ENCODE data around the gene TAF1C.

Gene TAF1C

DNA sequence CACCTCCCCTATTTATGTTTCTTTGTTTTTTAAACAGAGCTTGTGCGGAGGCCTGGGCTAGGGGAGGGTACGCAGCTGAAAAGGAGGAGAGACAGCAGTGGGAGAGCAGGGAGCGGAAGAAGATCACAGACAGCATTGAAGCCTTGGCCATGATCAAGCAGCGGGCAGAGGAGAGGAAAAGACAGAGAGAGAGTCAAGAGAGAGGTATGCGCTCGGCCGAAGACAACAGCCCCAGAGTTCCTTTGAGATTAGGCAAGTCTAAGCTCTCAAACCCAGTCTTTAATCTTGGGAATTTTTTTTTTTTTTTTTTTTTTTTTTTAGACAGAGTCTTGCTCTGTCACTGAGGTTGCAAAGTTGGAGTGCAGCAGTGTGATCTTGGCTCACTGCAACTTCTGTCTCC lies 21.1 kb downstream of the TAF1C start:
- no peaks in the 10 kb centered on the region for H3K27me3 ChIP-seq (ENCODE audit: insufficient read depth, low read length, poor library complexity, severe bottlenecking)
- H3K4me2 ChIP-seq (ENCODE audit: low read depth, low read length, poor library complexity, severe bottlenecking): no peak overlapping the region
- H3F3A ChIP-seq (ENCODE audit: low read depth): no peaks in the 10 kb centered on the region
- no peaks in the 10 kb centered on the region for H3K9me2 ChIP-seq (replicated peaks; ENCODE audit: low read depth, low read length)
- no peaks in the 10 kb centered on the region for H3K4me1 ChIP-seq (ENCODE audit: insufficient read depth, low read length, poor library complexity, severe bottlenecking)
- no peak for TF ChIP-seq EZH2phosphoT487 (IDR thresholded peaks at IDR 0.05; ENCODE audit: borderline replicate concordance)
- TF ChIP-seq, protein P1, sequence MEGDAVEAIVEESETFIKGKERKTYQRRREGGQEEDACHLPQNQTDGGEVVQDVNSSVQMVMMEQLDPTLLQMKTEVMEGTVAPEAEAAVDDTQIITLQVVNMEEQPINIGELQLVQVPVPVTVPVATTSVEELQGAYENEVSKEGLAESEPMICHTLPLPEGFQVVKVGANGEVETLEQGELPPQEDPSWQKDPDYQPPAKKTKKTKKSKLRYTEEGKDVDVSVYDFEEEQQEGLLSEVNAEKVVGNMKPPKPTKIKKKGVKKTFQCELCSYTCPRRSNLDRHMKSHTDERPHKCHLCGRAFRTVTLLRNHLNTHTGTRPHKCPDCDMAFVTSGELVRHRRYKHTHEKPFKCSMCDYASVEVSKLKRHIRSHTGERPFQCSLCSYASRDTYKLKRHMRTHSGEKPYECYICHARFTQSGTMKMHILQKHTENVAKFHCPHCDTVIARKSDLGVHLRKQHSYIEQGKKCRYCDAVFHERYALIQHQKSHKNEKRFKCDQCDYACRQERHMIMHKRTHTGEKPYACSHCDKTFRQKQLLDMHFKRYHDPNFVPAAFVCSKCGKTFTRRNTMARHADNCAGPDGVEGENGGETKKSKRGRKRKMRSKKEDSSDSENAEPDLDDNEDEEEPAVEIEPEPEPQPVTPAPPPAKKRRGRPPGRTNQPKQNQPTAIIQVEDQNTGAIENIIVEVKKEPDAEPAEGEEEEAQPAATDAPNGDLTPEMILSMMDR (conservative IDR thresholded peaks at IDR 0.05; ENCODE audit: low read length): no peak
- H3K36me3 ChIP-seq (ENCODE audit: insufficient read depth, low read length): no peaks in the 10 kb centered on the region
- H3K4me3 ChIP-seq (ENCODE audit: low read length, poor library complexity, severe bottlenecking): no peak overlapping the region
- H3K9me3 ChIP-seq (ENCODE audit: insufficient read depth, low read depth, low read length): no peaks in the 10 kb centered on the region
- H4K20me1 ChIP-seq (ENCODE audit: insufficient read depth, low read length, poor library complexity, severe bottlenecking): no peaks in the 10 kb centered on the region
- H3K79me2 ChIP-seq (ENCODE audit: insufficient read depth, low read length): no peaks in the 10 kb centered on the region
- no peak overlapping the region for H3K9ac ChIP-seq (ENCODE audit: low read depth, low read length, poor library complexity, severe bottlenecking)
- no peak overlapping the region for H2AFZ ChIP-seq (ENCODE audit: low read length)

DNA sequence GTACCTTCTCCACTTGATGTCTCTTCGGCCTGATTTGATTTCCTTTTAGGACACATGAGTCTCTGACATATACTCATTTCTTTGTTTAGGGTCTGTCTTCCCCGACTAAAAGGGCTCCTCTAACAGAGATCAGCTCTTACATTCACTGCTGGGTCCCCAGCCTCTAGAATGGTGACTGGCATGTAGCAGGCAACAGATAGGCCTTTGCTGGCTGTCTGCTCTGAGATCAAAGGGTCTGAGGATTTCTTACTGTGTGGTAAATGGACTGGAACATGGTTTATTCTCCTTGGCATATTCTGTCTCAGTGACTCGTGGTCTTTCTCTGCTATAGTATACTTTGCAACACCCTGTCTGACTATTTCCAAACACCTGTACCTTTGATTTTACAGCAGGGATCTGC lies 25.1 kb downstream of the TAF1C start:
- Histone ChIP-seq H4K20me1 (ENCODE audit: insufficient read depth, low read length, poor library complexity, severe bottlenecking) (no peaks in the 10 kb centered on the region), H3K36me3 (ENCODE audit: insufficient read depth, low read length) (no peaks in the 10 kb centered on the region), H3K4me3 (ENCODE audit: low read length, poor library complexity, severe bottlenecking) (no peak overlapping the region), H3F3A (ENCODE audit: low read depth) (no peaks in the 10 kb centered on the region), H3K9me2 (replicated peaks; ENCODE audit: low read depth, low read length) (no peaks in the 10 kb centered on the region), H3K9ac (ENCODE audit: low read depth, low read length, poor library complexity, severe bottlenecking) (no peak overlapping the region), H3K27me3 (ENCODE audit: insufficient read depth, low read length, poor library complexity, severe bottlenecking) (no peaks in the 10 kb centered on the region), H3K4me2 (ENCODE audit: low read depth, low read length, poor library complexity, severe bottlenecking) (no peak overlapping the region), H2AFZ (ENCODE audit: low read length) (no peak overlapping the region), H3K4me1 (ENCODE audit: insufficient read depth, low read length, poor library complexity, severe bottlenecking) (no peaks in the 10 kb centered on the region), H3K79me2 (ENCODE audit: insufficient read depth, low read length) (no peaks in the 10 kb centered on the region), H3K9me3 (ENCODE audit: insufficient read depth, low read depth, low read length) (no peaks in the 10 kb centered on the region)
- no peak for TF ChIP-seq EZH2phosphoT487 (IDR thresholded peaks at IDR 0.05; ENCODE audit: borderline replicate concordance)
- TF ChIP-seq, protein P1 (conservative IDR thresholded peaks at IDR 0.05; ENCODE audit: low read length): no peak

DNA sequence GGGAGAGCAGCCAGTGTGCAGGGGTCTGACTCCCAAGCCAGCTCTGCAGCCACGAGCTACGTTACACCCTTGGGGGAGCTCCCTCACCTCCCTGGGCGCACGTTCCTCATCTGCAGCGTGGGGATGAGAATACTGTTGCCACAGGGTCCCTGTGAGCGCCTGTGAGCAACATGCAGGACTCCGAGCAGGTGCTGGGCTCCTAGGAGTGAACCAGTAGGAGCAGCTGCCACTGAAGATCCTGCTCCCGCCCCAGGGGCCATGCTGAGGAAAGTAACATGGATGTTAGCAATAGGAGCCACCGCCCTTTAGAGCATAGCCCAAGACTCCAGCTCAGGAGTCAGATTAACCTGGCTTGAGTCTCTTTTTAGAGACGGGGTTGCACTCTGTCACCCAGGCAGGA lies 25.8 kb downstream of the TAF1C start:
- H3K4me1 ChIP-seq (ENCODE audit: insufficient read depth, low read length, poor library complexity, severe bottlenecking): no peaks in the 10 kb centered on the region
- no peaks in the 10 kb centered on the region for H3F3A ChIP-seq (ENCODE audit: low read depth)
- H3K9ac ChIP-seq (ENCODE audit: low read depth, low read length, poor library complexity, severe bottlenecking): no peak overlapping the region
- H3K9me3 ChIP-seq (ENCODE audit: insufficient read depth, low read depth, low read length): no peaks in the 10 kb centered on the region
- H2AFZ ChIP-seq (ENCODE audit: low read length): no peak overlapping the region
- TF ChIP-seq EZH2phosphoT487 (IDR thresholded peaks at IDR 0.05; ENCODE audit: borderline replicate concordance): no peak
- TF ChIP-seq, protein P1 (conservative IDR thresholded peaks at IDR 0.05; ENCODE audit: low read length): no peak
- no peaks in the 10 kb centered on the region for H3K27me3 ChIP-seq (ENCODE audit: insufficient read depth, low read length, poor library complexity, severe bottlenecking)
- H3K4me3 ChIP-seq (ENCODE audit: low read length, poor library complexity, severe bottlenecking): no peak overlapping the region
- H3K9me2 ChIP-seq (replicated peaks; ENCODE audit: low read depth, low read length): no peaks in the 10 kb centered on the region
- H4K20me1 ChIP-seq (ENCODE audit: insufficient read depth, low read length, poor library complexity, severe bottlenecking): no peaks in the 10 kb centered on the region
- H3K4me2 ChIP-seq (ENCODE audit: low read depth, low read length, poor library complexity, severe bottlenecking): no peak overlapping the region
- H3K36me3 ChIP-seq (ENCODE audit: insufficient read depth, low read length): no peaks in the 10 kb centered on the region
- H3K79me2 ChIP-seq (ENCODE audit: insufficient read depth, low read length): no peaks in the 10 kb centered on the region
